DND-41 (cell line): ENCODE data around the gene RAB11FIP3.

Experiments
- EZH2 ChIP-seq: IDR thresholded peaks from 3 replicates; pipeline ENCODE4 v1.6.1; 2012; ENCODE audit warnings: borderline replicate concordance, low read depth, mild to moderate bottlenecking, moderate library complexity, low read length, inconsistent platforms; ENCODE audit not compliant: severe bottlenecking
- TF ChIP-seq, protein P1 (sequence below): IDR thresholded peaks from 2 replicates; pipeline ENCODE4 v1.5.1; 2012; ENCODE audit warnings: borderline replicate concordance, low read length, moderate library complexity, mild to moderate bottlenecking; ENCODE audit not compliant: poor library complexity, severe bottlenecking; ENCODE audit errors: extremely low read depth

DNA sequence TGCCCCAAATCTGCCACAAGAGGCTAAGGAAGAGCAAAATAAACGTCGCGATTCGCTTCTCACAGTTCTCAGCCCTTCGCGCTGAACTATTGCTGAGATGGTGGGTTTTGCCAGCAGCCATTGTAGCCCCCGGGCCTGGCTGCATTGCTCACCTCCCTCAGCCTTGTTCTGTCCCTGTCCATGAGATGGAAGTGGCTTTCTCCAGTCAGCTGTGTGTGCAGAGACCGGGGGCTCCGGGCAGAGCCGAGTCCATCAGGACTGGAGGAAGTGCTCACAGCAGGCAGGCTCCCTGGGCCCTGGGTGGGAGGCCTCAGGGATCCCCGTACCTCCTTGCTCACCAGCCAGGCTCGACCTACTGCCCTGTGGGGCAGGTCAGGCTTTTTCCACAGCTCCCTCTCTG lies 74.5 kb downstream of the RAB11FIP3 start:
- TF ChIP-seq EZH2: no peak
- TF ChIP-seq, protein P1, sequence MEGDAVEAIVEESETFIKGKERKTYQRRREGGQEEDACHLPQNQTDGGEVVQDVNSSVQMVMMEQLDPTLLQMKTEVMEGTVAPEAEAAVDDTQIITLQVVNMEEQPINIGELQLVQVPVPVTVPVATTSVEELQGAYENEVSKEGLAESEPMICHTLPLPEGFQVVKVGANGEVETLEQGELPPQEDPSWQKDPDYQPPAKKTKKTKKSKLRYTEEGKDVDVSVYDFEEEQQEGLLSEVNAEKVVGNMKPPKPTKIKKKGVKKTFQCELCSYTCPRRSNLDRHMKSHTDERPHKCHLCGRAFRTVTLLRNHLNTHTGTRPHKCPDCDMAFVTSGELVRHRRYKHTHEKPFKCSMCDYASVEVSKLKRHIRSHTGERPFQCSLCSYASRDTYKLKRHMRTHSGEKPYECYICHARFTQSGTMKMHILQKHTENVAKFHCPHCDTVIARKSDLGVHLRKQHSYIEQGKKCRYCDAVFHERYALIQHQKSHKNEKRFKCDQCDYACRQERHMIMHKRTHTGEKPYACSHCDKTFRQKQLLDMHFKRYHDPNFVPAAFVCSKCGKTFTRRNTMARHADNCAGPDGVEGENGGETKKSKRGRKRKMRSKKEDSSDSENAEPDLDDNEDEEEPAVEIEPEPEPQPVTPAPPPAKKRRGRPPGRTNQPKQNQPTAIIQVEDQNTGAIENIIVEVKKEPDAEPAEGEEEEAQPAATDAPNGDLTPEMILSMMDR: no peak
